HG03575 (cell line): ENCODE measurements around the gene AHCY.

ENCODE experiments used
- ATAC-seq: cut with Tn5 transposase; IDR thresholded peaks from one replicate; pipeline ENCODE4 v1.9.1; 2021; ENCODE audit not compliant: unreplicated experiment, insufficient number of reproducible peaks, low FRiP score; ENCODE audit errors: extremely low read depth

AHCY gene

GRCh38 chr20:34237942-34238341 lies 65.2 kb downstream of the AHCY start:
- ATAC-seq = no peak

- ATAC-seq = no peak
Measured at GRCh38 chr20:34235875-34236274, 67.3 kb downstream of the AHCY start.

- ATAC-seq = no peak
Measured at GRCh38 chr20:34233687-34234086, 69.5 kb downstream of the AHCY start.

GRCh38 chr20:34232494-34233087 lies 70.6 kb downstream of the AHCY start:
- ATAC-seq = no peak

GRCh38 chr20:34231634-34232033 lies 71.5 kb downstream of the AHCY start:
- no peak for ATAC-seq
